CD14-positive monocyte (primary cell): ENCODE measurements around the gene MDN1. TPM values are rescaled to one million over a fixed set of nuclear protein-coding genes. Genes with fewer than 3 reads are reported as not detected.

Source experiments
- DNase-seq, 3 donors: peaks; one replicate each; pipeline ENCODE4 v3.0.0-alpha.2; 2011 to 2022
- H2AFZ ChIP-seq: 2 replicates; pipeline ENCODE4 v1.6.0; 2012; ENCODE audit warnings: mild to moderate bottlenecking, low read depth, low read length, inconsistent platforms; ENCODE audit not compliant: insufficient read depth, poor library complexity, severe bottlenecking
- H3K27ac ChIP-seq, 2 donors: 1 replicate in 1 of 2; 2 replicates in 1 of 2; pipeline ENCODE4 v1.5.1; 2012 to 2013; ENCODE audit warnings: low read length in 2 of 2, control low read depth in 1 of 2, inconsistent platforms in 1 of 2, low read depth in 1 of 2, mild to moderate bottlenecking in 1 of 2
- H3K27me3 ChIP-seq, 2 donors: one replicate each; pipeline versions ENCODE4 v1.6.0 to v1.6.1; 2011 to 2013; ENCODE audit warnings: low read length in 2 of 2; ENCODE audit not compliant: control insufficient read depth in 2 of 2, insufficient read depth in 2 of 2
- H3K36me3 ChIP-seq, 2 donors: replicated peaks in 1 of 2; 1 replicate in 1 of 2; 2 replicates in 1 of 2; pipeline versions ENCODE4 v1.5.1 to v1.6.1; 2012 to 2013; ENCODE audit warnings: low read length in 2 of 2, control low read depth in 1 of 2, inconsistent platforms in 1 of 2, mild to moderate bottlenecking in 1 of 2; ENCODE audit not compliant: insufficient read depth in 2 of 2, control insufficient read depth in 1 of 2
- H3K4me1 ChIP-seq, 2 donors: 1 replicate in 1 of 2; 2 replicates in 1 of 2; pipeline versions ENCODE4 v1.5.1 to v1.6.1; 2012 to 2013; ENCODE audit warnings: low read length in 2 of 2, control low read depth in 1 of 2, inconsistent platforms in 1 of 2, mild to moderate bottlenecking in 1 of 2, moderate library complexity in 1 of 2; ENCODE audit not compliant: insufficient read depth in 2 of 2, control insufficient read depth in 1 of 2
- H3K4me2 ChIP-seq: replicated peaks from 2 replicates; pipeline ENCODE3; 2012; ENCODE audit warnings: low read length, moderate library complexity, mild to moderate bottlenecking; ENCODE audit not compliant: poor library complexity, severe bottlenecking; ENCODE audit errors: extremely low read depth
- H3K4me3 ChIP-seq, 3 experiments: fragments of 200-600 bp in 1 of 3; sonication (generic) in 1 of 3; replicated peaks in 1 of 3; 1 replicate in 2 of 3; 2 replicates in 1 of 3; pipeline ENCODE4 v1.5.1; 2011 to 2013; ENCODE audit warnings: low read length in 3 of 3, mild to moderate bottlenecking in 3 of 3, control low read depth in 2 of 3, low read depth in 2 of 3, inconsistent platforms in 1 of 3, moderate library complexity in 1 of 3
- H3K79me2 ChIP-seq: 2 replicates; pipeline ENCODE4 v1.6.0; 2012; ENCODE audit warnings: mild to moderate bottlenecking, control low read depth, inconsistent platforms, low read length, moderate library complexity; ENCODE audit not compliant: insufficient read depth
- H3K9ac ChIP-seq: 2 replicates; pipeline ENCODE4 v1.6.0; 2017; ENCODE audit warnings: low read length, mild to moderate bottlenecking; ENCODE audit not compliant: insufficient read depth, poor library complexity, severe bottlenecking
- H3K9me3 ChIP-seq, 2 donors: replicated peaks in 1 of 2; 1 replicate in 1 of 2; 2 replicates in 1 of 2; pipeline versions ENCODE4 v1.5.1 to v1.6.1; 2012 to 2013; ENCODE audit warnings: low read length in 2 of 2, control low read depth in 1 of 2; ENCODE audit not compliant: control insufficient read depth in 1 of 2, insufficient read depth in 1 of 2
- H4K20me1 ChIP-seq: 2 replicates; pipeline ENCODE4 v1.6.0; 2012; ENCODE audit warnings: mild to moderate bottlenecking, low read length, control low read depth, moderate library complexity; ENCODE audit not compliant: insufficient read depth
- H3K27ac Mint-ChIP-seq, 7 donors: one replicate each; pipeline ENCODE4 v1.8.0; 2020; ENCODE audit warnings: mild to moderate bottlenecking in 7 of 7, mixed read lengths in 7 of 7, moderate library complexity in 6 of 7, inconsistent platforms in 2 of 7
- H3K27me3 Mint-ChIP-seq, 3 donors: one replicate each; pipeline ENCODE4 v1.8.0; 2021 to 2022; ENCODE audit warnings: low read depth in 3 of 3, mild to moderate bottlenecking in 3 of 3, mixed read lengths in 3 of 3, moderate library complexity in 3 of 3, inconsistent platforms in 1 of 3
- H3K36me3 Mint-ChIP-seq, 2 donors: one replicate each; pipeline ENCODE4 v1.8.0; 2020; ENCODE audit warnings: mixed read lengths in 2 of 2, inconsistent platforms in 1 of 2, mild to moderate bottlenecking in 1 of 2
- H3K4me1 Mint-ChIP-seq: one replicate; pipeline ENCODE4 v1.8.0; 2020; ENCODE audit warnings: mild to moderate bottlenecking, mixed read lengths
- H3K4me3 Mint-ChIP-seq, 2 donors: one replicate each; pipeline ENCODE4 v1.8.0; 2020; ENCODE audit warnings: mild to moderate bottlenecking in 2 of 2, mixed read lengths in 2 of 2, moderate library complexity in 1 of 2
- H3K9me3 Mint-ChIP-seq, 7 donors: one replicate each; pipeline ENCODE4 v1.8.0; 2020 to 2022; ENCODE audit warnings: mixed read lengths in 7 of 7, mild to moderate bottlenecking in 6 of 7, moderate library complexity in 6 of 7, inconsistent platforms in 2 of 7
- WGBS: methylation state at CpG from one replicate; pipeline ENCODE4 v1.1.5; 2013; ENCODE audit warnings: missing lambda C conversion rate; ENCODE audit not compliant: insufficient coverage; 5-methylcytosine and 5-hydroxymethylcytosine counted together
- intact Hi-C, 2 donors: fragments of 100-400 bp; cut with micrococcal nuclease; formaldehyde crosslinking; loops; one replicate each; pipeline versions ENCODE4 v1.15.0 to v1.15.1; 2023
- polyA plus RNA-seq, 3 donors: library from polyadenylated mRNA; depleted of rRNA in 1 of 3; unstranded in 2 of 3; stranded (reverse) in 1 of 3; fragments of 300-500 nt in 2 of 3; fragments of >200 nt in 1 of 3; fragmentation: Illumina TruSeq in 2 of 3; gene quantifications; 1 replicate in 2 of 3; 2 replicates in 1 of 3; pipeline ENCODE4 v1.2.3, GENCODE V29; 2012 to 2021
- TF ChIP-seq, protein P1 (sequence below): fragments of 200-600 bp; IDR thresholded peaks from one replicate; pipeline ENCODE4 v1.8.0; 2022; ENCODE audit warnings: antibody characterized with exemption, mild to moderate bottlenecking

Gene MDN1
- polyA plus RNA-seq, 3 donors, result 0.61 to 6.6 (median 1.8) TPM

DNA sequence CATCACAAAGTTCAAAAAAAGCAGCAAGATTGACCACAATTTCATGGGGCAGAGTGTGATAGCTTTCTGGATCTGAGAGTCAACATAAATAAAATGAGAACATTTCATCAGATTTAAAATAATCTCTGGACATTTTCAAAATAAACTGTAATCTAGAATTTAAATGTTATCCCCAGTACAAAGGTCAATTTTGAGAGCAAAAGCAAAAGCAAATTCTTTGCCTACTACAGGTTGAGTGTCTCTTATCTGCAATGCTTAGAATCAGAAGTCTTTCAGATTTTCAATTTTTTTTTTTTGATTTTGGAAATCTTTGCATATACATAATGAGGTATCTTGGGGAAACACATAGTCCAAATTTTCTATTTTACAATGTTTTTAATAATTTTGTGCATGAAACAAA, 113.5 kb downstream of the MDN1 start:
- Mint-ChIP-seq H3K36me3 (peaks cover 64 to 72% of the 10 kb centered on the region in 2 donors), H3K4me3 (no peak overlapping the region), H3K27ac (no peak overlapping the region), H3K9me3 (no peaks in the 10 kb centered on the region), H3K4me1 (no peaks in the 10 kb centered on the region), H3K27me3 (peaks cover 0 to 1% (median 0%) of the 10 kb centered on the region in 3 donors)
- intact Hi-C loops, result no loop called here
- Histone ChIP-seq H3K27me3 (no peaks in the 10 kb centered on the region), H2AFZ (no peak overlapping the region), H4K20me1 (no peaks in the 10 kb centered on the region), H3K79me2 (no peaks in the 10 kb centered on the region), H3K4me2 (no peak overlapping the region), H3K27ac (no peak overlapping the region), H3K9me3 (no peaks in the 10 kb centered on the region), H3K4me3 (no peak overlapping the region), H3K9ac (no peak overlapping the region), H3K36me3 (peaks cover 47 to 82% of the 10 kb centered on the region in 2 donors), H3K4me1 (no peaks in the 10 kb centered on the region)
- TF ChIP-seq, protein P1, sequence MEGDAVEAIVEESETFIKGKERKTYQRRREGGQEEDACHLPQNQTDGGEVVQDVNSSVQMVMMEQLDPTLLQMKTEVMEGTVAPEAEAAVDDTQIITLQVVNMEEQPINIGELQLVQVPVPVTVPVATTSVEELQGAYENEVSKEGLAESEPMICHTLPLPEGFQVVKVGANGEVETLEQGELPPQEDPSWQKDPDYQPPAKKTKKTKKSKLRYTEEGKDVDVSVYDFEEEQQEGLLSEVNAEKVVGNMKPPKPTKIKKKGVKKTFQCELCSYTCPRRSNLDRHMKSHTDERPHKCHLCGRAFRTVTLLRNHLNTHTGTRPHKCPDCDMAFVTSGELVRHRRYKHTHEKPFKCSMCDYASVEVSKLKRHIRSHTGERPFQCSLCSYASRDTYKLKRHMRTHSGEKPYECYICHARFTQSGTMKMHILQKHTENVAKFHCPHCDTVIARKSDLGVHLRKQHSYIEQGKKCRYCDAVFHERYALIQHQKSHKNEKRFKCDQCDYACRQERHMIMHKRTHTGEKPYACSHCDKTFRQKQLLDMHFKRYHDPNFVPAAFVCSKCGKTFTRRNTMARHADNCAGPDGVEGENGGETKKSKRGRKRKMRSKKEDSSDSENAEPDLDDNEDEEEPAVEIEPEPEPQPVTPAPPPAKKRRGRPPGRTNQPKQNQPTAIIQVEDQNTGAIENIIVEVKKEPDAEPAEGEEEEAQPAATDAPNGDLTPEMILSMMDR, result no peak
- no peak for DNase-seq

DNA sequence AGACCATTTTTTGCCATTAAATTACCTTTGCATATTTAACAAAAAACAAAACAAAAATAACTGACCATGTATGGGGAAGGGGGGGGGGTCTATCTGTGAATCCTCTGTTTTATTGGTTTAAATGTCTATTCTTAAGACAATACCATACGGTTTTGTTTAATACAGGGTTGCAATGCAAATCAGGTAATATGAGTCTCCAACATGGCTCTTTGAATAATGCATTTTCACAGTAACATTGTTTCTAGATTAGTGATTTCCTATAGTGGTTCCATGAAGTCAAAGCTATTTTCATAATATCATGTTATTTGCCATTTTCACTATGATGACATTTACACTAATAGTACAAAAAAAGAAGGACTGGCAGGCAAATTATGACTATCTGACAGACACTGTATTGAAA, 116.3 kb downstream of the MDN1 start:
- no peaks in the 10 kb centered on the region for H3K79me2 ChIP-seq
- H3K36me3 Mint-ChIP-seq, result peaks cover 62 to 64% of the 10 kb centered on the region in 2 donors
- no peaks in the 10 kb centered on the region for H4K20me1 ChIP-seq
- no peak overlapping the region for H3K4me3 Mint-ChIP-seq
- no peak overlapping the region for H3K9ac ChIP-seq
- no peak overlapping the region for H3K4me2 ChIP-seq
- H3K4me3 ChIP-seq, result no peak overlapping the region
- no peaks in the 10 kb centered on the region for H3K4me1 Mint-ChIP-seq
- no CpG with 5 or more reads among the region's 1 CpG for WGBS
- no peak overlapping the region for H3K27ac ChIP-seq
- no peaks in the 10 kb centered on the region for H3K9me3 Mint-ChIP-seq
- intact Hi-C loops, result no loop called here
- H3K27ac Mint-ChIP-seq, result no peak overlapping the region
- H3K27me3 ChIP-seq, result no peaks in the 10 kb centered on the region
- no peaks in the 10 kb centered on the region for H3K4me1 ChIP-seq
- no peak for DNase-seq
- peaks cover 0 to 1% (median 0%) of the 10 kb centered on the region in 3 donors for H3K27me3 Mint-ChIP-seq
- no peaks in the 10 kb centered on the region for H3K9me3 ChIP-seq
- TF ChIP-seq, protein P1, result no peak
- H3K36me3 ChIP-seq, result peaks cover 49 to 84% of the 10 kb centered on the region in 2 donors
- H2AFZ ChIP-seq, result no peak overlapping the region
